Erythroblast (primary cell): Measurements from ENCODE around the gene PDE8B.

ENCODE experiments used
- DNase-seq, 2 experiments: peaks; one replicate each; lab custom pipeline; 2025; lab: John Stamatoyannopoulos, UW
- GATA1 ChIP-seq: IDR thresholded peaks from 2 replicates; pipeline ENCODE4 v1.6.1; 2011; ENCODE audit warnings: low read depth, mild to moderate bottlenecking, control low read depth, low read length, moderate library complexity
- POLR2A ChIP-seq: IDR thresholded peaks from 2 replicates; pipeline ENCODE4 v1.6.1; 2011; ENCODE audit warnings: mild to moderate bottlenecking, low read length

Gene PDE8B

GRCh38 chr5:77318060-77318459 is 107.6 kb downstream of the PDE8B start:
- no peak for DNase-seq
- TF ChIP-seq POLR2A (no peak), GATA1 (no peak)

GRCh38 chr5:77319117-77319804 is 108.8 kb downstream of the PDE8B start:
- DNase-seq = no peak
- no peak for TF ChIP-seq POLR2A
- no peak for TF ChIP-seq GATA1

- TF ChIP-seq POLR2A = no peak
- no peak for DNase-seq
Measured at GRCh38 chr5:77321793-77322394, 111.4 kb downstream of the PDE8B start.

DNA sequence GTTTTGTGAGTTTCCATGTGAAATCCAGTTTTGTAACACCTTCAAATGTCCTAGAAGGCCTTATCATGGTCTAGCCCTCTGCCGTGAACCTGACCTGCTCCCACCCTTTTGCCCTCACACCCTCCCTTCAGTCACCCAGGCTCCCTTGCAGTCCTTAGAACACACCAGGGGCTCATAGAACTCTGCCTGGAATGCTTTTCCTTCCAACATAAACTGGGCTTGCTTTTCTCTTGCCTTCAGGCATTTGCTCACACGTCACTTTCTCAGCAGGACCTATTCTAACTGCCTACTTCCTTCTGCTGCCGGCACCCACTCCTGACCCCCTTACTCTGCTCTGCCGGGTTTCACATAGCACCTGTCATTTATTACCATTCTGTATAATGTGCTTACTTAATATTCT is 111.9 kb downstream of the PDE8B start:
- no peak for DNase-seq
- TF ChIP-seq POLR2A (no peak), GATA1 (no peak)

DNA sequence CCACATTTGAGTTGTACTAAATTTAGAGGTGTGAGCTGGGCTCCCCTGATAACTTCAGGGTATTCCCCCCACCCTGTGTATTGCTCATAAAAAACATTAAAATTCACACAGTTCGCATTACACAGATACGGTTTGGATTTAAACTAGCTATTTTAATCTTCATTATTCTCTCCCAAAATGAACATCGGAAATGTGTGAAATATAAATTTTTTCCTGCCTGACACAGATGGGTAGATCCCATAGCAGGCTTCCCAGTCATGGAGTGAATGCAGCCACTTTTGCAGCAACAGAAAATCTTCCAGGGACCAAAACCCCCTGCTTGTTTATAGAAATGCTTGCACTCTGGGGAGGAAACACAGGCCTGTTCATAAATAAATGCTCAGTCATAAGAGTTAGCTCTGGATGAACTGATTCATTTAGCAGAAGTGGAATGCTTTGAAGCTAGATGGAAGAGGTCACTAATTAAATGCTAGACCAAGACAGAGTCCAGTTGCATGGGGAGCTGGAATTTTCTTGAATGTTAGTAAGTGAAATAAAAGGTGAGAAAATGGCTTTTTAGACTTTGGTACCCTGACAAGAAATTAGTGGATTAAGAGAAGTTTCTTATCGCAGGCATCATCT is 115.6 kb downstream of the PDE8B start:
- TF ChIP-seq POLR2A (no peak), GATA1 (no peak)
- DNase-seq = no peak

GRCh38 chr5:77326986-77327734 is 116.7 kb downstream of the PDE8B start:
- TF ChIP-seq POLR2A = no peak
- TF ChIP-seq GATA1 = no peak
- no peak for DNase-seq

DNA sequence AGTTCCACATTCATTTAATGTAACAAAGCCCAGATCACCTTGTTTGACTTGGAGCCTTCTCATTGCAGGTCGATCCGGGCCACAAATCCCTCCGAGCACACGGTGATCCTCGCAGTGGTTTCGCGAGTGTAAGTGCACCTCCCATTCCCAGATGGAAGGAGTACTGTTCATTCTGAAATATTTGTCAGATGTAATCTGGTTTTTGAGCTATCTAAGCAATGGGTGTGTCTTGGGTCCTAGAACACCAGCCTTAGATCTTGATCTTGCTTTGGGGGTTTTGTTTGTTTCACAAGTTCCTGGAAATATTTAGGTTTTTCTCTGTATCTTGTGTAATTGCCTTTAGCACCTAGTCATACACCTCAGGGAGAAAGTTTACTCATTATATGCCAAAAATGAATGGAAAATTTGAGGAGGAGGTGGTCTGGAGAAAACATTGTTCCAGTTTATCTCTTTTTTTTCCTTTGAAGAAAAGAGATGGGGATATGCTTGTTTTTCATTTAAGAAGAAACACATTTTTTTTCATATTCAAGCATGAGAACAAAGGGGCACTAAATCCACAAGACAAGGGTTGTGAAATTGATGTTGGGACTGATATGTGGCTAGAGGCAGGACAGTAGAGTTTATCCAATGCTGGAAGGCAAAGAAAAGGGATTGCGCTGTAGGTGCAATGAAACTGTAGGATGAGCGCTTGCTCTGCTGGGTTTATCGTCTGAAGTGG is 118.6 kb downstream of the PDE8B start:
- DNase-seq = no peak
- no peak for TF ChIP-seq POLR2A

DNA sequence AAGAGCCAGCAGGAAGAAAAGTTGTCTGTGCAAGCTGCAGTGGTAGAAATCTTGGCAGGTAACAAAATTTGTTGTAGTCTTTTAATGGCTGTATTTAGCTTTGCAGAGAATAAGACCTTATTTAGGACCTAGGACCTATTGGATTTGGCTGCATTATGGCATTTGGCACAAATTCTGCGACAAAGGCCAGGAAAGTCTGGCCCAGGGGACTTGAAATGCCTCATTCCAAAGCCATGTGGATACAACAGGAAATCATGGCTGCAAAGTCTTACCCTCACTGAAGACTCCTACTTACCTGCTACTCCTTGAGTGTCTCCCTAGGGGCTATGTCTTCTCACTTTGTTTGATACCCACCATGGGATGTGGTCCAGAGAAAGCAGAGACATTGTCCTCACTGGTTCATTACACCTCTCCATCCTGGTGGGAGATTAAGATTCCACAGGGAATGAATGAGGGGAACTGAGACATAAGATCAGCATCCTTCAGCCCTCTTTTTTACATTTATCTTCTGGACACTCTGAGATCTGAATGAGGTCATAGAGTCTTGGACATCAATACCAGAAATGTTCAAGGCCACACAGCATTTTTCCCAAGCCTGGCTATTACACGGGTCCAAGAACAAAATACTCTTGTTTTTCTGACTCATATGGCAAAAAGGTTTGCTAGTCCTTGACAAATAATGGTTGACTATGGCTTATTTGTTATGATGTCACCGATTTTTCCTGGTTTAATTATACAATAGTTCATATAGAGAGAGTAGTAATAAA is 119.4 kb downstream of the PDE8B start:
- no peak for DNase-seq
- no peak for TF ChIP-seq POLR2A
- no peak for TF ChIP-seq GATA1

- TF ChIP-seq POLR2A (no peak), GATA1 (no peak)
- DNase-seq = no peak
Measured at GRCh38 chr5:77333036-77333435, 122.6 kb downstream of the PDE8B start.

GRCh38 chr5:77333451-77334123 is 123.1 kb downstream of the PDE8B start:
- TF ChIP-seq GATA1 = no peak
- TF ChIP-seq POLR2A = no peak
- DNase-seq = no peak

DNA sequence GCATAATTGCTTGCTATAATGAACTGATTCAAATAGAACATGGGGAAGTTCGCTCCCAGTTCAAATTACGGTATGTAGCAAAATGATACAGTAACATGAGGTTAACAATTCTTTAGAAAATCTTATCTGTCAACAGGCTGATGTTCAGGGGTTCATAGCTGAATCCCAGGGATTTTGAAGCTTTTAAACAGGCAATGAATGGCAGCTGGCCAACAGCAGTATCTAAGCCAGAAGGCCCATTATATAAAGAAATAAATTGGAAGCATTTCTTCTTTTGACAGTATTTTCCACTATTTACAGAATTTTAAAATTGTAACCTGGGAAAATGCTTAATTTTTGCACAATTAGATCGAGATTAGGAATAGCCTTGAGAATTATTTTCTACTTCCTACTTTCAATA is 126.8 kb downstream of the PDE8B start:
- no peak for TF ChIP-seq GATA1
- TF ChIP-seq POLR2A = no peak
- no peak for DNase-seq

GRCh38 chr5:77337686-77338085 is 127.2 kb downstream of the PDE8B start:
- no peak for TF ChIP-seq GATA1
- no peak for TF ChIP-seq POLR2A
- no peak for DNase-seq
